Adrenal gland (tissue), 5 donors: ENCODE measurements around the gene SMCHD1.
"Not testable (repeated sequence)": the region's sequence is repeated elsewhere in the genome, so short reads cannot be mapped to it uniquely, and the experiment has no call there.

Source experiments
- POLR2A ChIP-seq, 2 donors: fragments of 450-650 bp; IDR thresholded peaks; one replicate each; pipeline ENCODE4 v1.6.1; 2017; ENCODE audit warnings: antibody characterized with exemption in 2 of 2, mild to moderate bottlenecking in 2 of 2, moderate library complexity in 1 of 2
- TF ChIP-seq, protein P1 (sequence below), 6 experiments: fragments of 450-650 bp in 4 of 6; fragments of 200-600 bp in 2 of 6; sonication (generic) in 1 of 6; IDR thresholded peaks; 1 replicate in 5 of 6; 2 replicates in 1 of 6; pipeline versions ENCODE4 v1.5.1 to v1.8.0; 2016 to 2021; ENCODE audit warnings: antibody characterized with exemption in 6 of 6, mild to moderate bottlenecking in 2 of 6, moderate library complexity in 1 of 6
- donor health status: DM: no; HTN: no; CAD: no.

DNA sequence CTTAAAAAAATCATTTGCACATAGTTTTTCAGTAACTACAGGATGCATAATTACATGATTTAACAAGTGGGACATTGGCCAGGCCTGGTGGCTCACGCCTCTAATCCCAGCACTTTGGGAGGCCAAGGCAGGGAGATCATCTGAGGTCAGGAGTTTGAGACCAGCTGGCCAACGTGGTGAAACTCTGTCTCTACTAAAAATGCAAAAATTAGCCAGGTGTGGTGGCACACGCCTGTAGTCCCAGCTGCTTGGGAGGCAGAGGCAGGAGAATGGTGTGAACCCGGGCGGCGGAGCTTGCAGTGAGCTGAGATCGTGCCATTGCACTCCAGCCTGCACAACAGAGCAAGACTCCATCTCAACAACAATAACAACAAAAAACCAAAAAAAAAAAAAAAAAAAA lies 6.8 kb downstream of the SMCHD1 start:
- TF ChIP-seq, protein P1, sequence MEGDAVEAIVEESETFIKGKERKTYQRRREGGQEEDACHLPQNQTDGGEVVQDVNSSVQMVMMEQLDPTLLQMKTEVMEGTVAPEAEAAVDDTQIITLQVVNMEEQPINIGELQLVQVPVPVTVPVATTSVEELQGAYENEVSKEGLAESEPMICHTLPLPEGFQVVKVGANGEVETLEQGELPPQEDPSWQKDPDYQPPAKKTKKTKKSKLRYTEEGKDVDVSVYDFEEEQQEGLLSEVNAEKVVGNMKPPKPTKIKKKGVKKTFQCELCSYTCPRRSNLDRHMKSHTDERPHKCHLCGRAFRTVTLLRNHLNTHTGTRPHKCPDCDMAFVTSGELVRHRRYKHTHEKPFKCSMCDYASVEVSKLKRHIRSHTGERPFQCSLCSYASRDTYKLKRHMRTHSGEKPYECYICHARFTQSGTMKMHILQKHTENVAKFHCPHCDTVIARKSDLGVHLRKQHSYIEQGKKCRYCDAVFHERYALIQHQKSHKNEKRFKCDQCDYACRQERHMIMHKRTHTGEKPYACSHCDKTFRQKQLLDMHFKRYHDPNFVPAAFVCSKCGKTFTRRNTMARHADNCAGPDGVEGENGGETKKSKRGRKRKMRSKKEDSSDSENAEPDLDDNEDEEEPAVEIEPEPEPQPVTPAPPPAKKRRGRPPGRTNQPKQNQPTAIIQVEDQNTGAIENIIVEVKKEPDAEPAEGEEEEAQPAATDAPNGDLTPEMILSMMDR (IDR thresholded peaks at IDR 0.05), result not testable (repeated sequence)
- not testable (repeated sequence) for TF ChIP-seq POLR2A (IDR thresholded peaks at IDR 0.05)
